ENCODE results near the gene SAT2. TPM values are rescaled to one million over a fixed set of nuclear protein-coding genes. Genes with fewer than 3 reads are reported as not detected.
"Not testable (repeated sequence)": the region's sequence is repeated elsewhere in the genome, so short reads cannot be mapped to it uniquely, and the experiment has no call there.

SAT2 gene
- total RNA-seq, 1 donor, result 41.3 TPM

- TF ChIP-seq CTCF (IDR thresholded peaks at IDR 0.05; ENCODE audit: extremely low read depth, low read depth, low read length), result no peak
- H4K20me1 ChIP-seq (ENCODE audit: insufficient read depth, low read length), result no peaks in the 10 kb centered on the region
Observed at GRCh38 chr17:7644775-7645174, 17.2 kb upstream of the SAT2 start.

GRCh38 chr17:7641635-7642034 is 14.0 kb upstream of the SAT2 start:
- H3K27ac ChIP-seq (ENCODE audit: low read depth, low read length); H3K79me2 ChIP-seq (ENCODE audit: insufficient read depth, low read length); H3K36me3 ChIP-seq (ENCODE audit: insufficient read depth, low read length); H3K4me2 ChIP-seq (ENCODE audit: insufficient read depth, low read length); H4K20me1 ChIP-seq (ENCODE audit: insufficient read depth, low read length); H3K4me1 ChIP-seq (ENCODE audit: insufficient read depth, low read length); H3K4me3 ChIP-seq (ENCODE audit: insufficient read depth, low read length); H3K27me3 ChIP-seq (ENCODE audit: insufficient read depth, low read length); DNase-seq (ENCODE audit: insufficient read length, low spot score, missing footprints); H3K9me3 ChIP-seq (ENCODE audit: low read depth, low read length); H2AFZ ChIP-seq (ENCODE audit: low read length): not testable (repeated sequence)

More at GRCh38 chr17:7644775-7645174, 17.2 kb upstream of the SAT2 start:
- no peak for DNase-seq (ENCODE audit: insufficient read length, low spot score, missing footprints)
- H3K36me3 ChIP-seq (ENCODE audit: insufficient read depth, low read length), result no peaks in the 10 kb centered on the region
- H3K27ac ChIP-seq (ENCODE audit: low read depth, low read length), result no peak overlapping the region
- no peaks in the 10 kb centered on the region for H3K79me2 ChIP-seq (ENCODE audit: insufficient read depth, low read length)
- H2AFZ ChIP-seq (ENCODE audit: low read length), result no peak overlapping the region
- H3K27me3 ChIP-seq (ENCODE audit: insufficient read depth, low read length), result peaks cover under 1% of the 10 kb centered on the region
- H3K9me3 ChIP-seq (ENCODE audit: low read depth, low read length), result no peaks in the 10 kb centered on the region
- no peak overlapping the region for H3K4me3 ChIP-seq (ENCODE audit: insufficient read depth, low read length)
- no peaks in the 10 kb centered on the region for H3K4me1 ChIP-seq (ENCODE audit: insufficient read depth, low read length)
- no peak overlapping the region for H3K4me2 ChIP-seq (ENCODE audit: insufficient read depth, low read length)

GRCh38 chr17:7640783-7641182 is 13.2 kb upstream of the SAT2 start:
- Histone ChIP-seq H3K36me3 (ENCODE audit: insufficient read depth, low read length) (no peaks in the 10 kb centered on the region), H3K27me3 (ENCODE audit: insufficient read depth, low read length) (no peaks in the 10 kb centered on the region), H3K4me3 (ENCODE audit: insufficient read depth, low read length) (no peak overlapping the region), H3K9me3 (ENCODE audit: low read depth, low read length) (no peaks in the 10 kb centered on the region), H4K20me1 (ENCODE audit: insufficient read depth, low read length) (no peaks in the 10 kb centered on the region), H3K27ac (ENCODE audit: low read depth, low read length) (no peak overlapping the region), H3K79me2 (ENCODE audit: insufficient read depth, low read length) (no peaks in the 10 kb centered on the region), H2AFZ (ENCODE audit: low read length) (no peak overlapping the region), H3K4me2 (ENCODE audit: insufficient read depth, low read length) (no peak overlapping the region), H3K4me1 (ENCODE audit: insufficient read depth, low read length) (no peaks in the 10 kb centered on the region)
- TF ChIP-seq CTCF (IDR thresholded peaks at IDR 0.05; ENCODE audit: extremely low read depth, low read depth, low read length), result no peak
- no peak for DNase-seq (ENCODE audit: insufficient read length, low spot score, missing footprints)

- no peaks in the 10 kb centered on the region for H3K79me2 ChIP-seq (ENCODE audit: insufficient read depth, low read length)
- DNase-seq (ENCODE audit: insufficient read length, low spot score, missing footprints), result no peak
- H3K4me1 ChIP-seq (ENCODE audit: insufficient read depth, low read length), result no peaks in the 10 kb centered on the region
- no peak for TF ChIP-seq CTCF (IDR thresholded peaks at IDR 0.05; ENCODE audit: extremely low read depth, low read depth, low read length)
- H3K4me2 ChIP-seq (ENCODE audit: insufficient read depth, low read length), result no peak overlapping the region
- H3K9me3 ChIP-seq (ENCODE audit: low read depth, low read length), result no peaks in the 10 kb centered on the region
- H3K36me3 ChIP-seq (ENCODE audit: insufficient read depth, low read length), result no peaks in the 10 kb centered on the region
- H4K20me1 ChIP-seq (ENCODE audit: insufficient read depth, low read length), result no peaks in the 10 kb centered on the region
- H3K4me3 ChIP-seq (ENCODE audit: insufficient read depth, low read length), result no peak overlapping the region
- no peaks in the 10 kb centered on the region for H3K27me3 ChIP-seq (ENCODE audit: insufficient read depth, low read length)
- no peak overlapping the region for H2AFZ ChIP-seq (ENCODE audit: low read length)
- no peak overlapping the region for H3K27ac ChIP-seq (ENCODE audit: low read depth, low read length)
Observed at GRCh38 chr17:7636163-7636562, 8.5 kb upstream of the SAT2 start.

All from osteoblast (primary cell).